ENCODE measurements around the gene HDHD5.

DNA sequence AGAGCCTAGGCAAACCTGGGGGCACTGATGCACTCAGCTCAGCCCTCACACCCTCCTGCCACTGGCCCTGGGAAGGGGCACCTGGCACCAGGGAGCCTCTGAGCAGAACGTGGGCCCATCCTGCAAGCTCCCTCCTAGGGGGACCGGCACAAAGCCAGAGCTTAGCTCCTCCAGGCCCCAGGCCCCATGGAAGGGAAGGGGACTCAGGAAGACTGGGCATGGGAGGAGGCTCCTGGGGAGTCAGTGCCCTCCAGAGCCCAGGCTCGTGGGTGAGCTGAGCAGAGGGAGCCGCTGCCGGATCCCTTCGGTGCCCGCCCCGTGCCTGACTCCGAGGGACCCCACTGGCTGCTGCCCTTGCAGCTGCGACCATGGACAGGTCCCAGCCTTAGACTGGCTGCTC, 31.6 kb upstream of the HDHD5 start:
- TF ChIP-seq, protein P1, sequence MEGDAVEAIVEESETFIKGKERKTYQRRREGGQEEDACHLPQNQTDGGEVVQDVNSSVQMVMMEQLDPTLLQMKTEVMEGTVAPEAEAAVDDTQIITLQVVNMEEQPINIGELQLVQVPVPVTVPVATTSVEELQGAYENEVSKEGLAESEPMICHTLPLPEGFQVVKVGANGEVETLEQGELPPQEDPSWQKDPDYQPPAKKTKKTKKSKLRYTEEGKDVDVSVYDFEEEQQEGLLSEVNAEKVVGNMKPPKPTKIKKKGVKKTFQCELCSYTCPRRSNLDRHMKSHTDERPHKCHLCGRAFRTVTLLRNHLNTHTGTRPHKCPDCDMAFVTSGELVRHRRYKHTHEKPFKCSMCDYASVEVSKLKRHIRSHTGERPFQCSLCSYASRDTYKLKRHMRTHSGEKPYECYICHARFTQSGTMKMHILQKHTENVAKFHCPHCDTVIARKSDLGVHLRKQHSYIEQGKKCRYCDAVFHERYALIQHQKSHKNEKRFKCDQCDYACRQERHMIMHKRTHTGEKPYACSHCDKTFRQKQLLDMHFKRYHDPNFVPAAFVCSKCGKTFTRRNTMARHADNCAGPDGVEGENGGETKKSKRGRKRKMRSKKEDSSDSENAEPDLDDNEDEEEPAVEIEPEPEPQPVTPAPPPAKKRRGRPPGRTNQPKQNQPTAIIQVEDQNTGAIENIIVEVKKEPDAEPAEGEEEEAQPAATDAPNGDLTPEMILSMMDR (IDR thresholded peaks at IDR 0.05), result no peak
- TF ChIP-seq POLR2A (IDR thresholded peaks at IDR 0.05) (no peak), EP300 (IDR thresholded peaks at IDR 0.05) (no peak), POLR2AphosphoS5 (IDR thresholded peaks at IDR 0.05) (no peak)

All from suprapubic skin (tissue), 4 donors.